Mammary epithelial cell (primary cell): ENCODE measurements around the gene KCTD21.

Experiments used
- EZH2 ChIP-seq: IDR thresholded peaks from 2 replicates; pipeline ENCODE4 v1.6.1; 2012; ENCODE audit warnings: low read length, inconsistent platforms, borderline replicate concordance
- TF ChIP-seq, protein P1 (sequence below), 2 donors: IDR thresholded peaks in 1 of 2; conservative IDR thresholded peaks in 1 of 2; 2 replicates each; pipeline ENCODE4 v1.5.1; 2011 to 2012; ENCODE audit warnings: inconsistent platforms in 2 of 2, low read length in 2 of 2, mild to moderate bottlenecking in 2 of 2, control low read depth in 1 of 2, low read depth in 1 of 2; ENCODE audit not compliant: insufficient read depth in 1 of 2; ENCODE audit errors: extremely low read depth in 1 of 2

- TF ChIP-seq, protein P1, sequence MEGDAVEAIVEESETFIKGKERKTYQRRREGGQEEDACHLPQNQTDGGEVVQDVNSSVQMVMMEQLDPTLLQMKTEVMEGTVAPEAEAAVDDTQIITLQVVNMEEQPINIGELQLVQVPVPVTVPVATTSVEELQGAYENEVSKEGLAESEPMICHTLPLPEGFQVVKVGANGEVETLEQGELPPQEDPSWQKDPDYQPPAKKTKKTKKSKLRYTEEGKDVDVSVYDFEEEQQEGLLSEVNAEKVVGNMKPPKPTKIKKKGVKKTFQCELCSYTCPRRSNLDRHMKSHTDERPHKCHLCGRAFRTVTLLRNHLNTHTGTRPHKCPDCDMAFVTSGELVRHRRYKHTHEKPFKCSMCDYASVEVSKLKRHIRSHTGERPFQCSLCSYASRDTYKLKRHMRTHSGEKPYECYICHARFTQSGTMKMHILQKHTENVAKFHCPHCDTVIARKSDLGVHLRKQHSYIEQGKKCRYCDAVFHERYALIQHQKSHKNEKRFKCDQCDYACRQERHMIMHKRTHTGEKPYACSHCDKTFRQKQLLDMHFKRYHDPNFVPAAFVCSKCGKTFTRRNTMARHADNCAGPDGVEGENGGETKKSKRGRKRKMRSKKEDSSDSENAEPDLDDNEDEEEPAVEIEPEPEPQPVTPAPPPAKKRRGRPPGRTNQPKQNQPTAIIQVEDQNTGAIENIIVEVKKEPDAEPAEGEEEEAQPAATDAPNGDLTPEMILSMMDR (conservative IDR thresholded peaks at IDR 0.05 in 1 of 2, IDR thresholded peaks at IDR 0.05 in 1 of 2; ENCODE audit: extremely low read depth in 1 of 2, insufficient read depth in 1 of 2, low read depth in 1 of 2, low read length in 2 of 2), result no peak
- no peak for TF ChIP-seq EZH2
Measured at GRCh38 chr11:78192911-78193351, 4.5 kb upstream of the KCTD21 start.
